Measurements from ENCODE around the gene FBXO45. TPM values are rescaled to one million over a fixed set of nuclear protein-coding genes. Genes with fewer than 3 reads are reported as not detected.
"Not testable (repeated sequence)": the region's sequence is repeated elsewhere in the genome, so short reads cannot be mapped to it uniquely, and the experiment has no call there.

Gene FBXO45
- total RNA-seq, 2 donors from 2014 or later: 14.9 to 15.4 TPM

DNA sequence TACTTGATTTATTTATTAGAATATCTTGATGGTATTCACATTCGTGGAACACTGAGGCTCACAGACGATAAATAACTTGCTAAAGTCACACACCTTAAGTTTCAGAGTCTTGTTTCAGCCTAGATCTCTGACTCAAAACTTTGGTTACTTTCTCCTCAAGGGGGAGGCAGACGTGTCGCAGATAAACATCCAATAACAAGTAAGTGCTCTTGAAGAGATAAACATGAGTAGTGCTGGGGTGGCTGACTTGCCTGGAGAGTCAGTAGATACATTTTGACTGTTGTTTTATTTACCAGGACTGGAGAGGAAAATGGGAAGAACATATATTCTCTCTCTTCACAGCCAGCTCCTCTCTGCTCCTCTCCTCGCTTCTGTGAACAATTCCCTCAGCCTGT, 31.3 kb downstream of the FBXO45 start:
- no peaks in the 10 kb centered on the region for H3K36me3 Mint-ChIP-seq
- H3K27ac Mint-ChIP-seq: no peak overlapping the region
- no peak for DNase-seq (ENCODE audit: low spot score in 2 of 2)
- no peak for ATAC-seq
- H3K9me3 Mint-ChIP-seq: no peaks in the 10 kb centered on the region

DNA sequence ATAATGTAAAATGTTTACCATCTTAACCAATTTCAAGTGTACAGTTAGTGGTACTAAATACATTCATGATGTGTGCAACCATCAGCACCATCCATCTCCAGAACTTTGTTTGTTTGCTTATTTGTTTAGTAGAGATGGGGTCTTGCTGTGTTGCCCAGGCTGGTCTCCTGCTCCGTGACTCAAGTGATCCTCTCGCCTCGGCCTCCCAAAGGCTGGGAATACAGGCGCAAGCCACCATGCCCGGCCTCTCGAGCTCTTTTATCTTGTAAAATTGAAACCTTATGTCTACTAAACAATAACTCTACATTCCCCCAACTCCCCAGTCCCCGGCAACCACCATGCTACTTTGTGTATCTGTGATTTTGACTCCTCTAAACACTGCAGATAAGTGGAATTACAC, 31.9 kb downstream of the FBXO45 start:
- no peak for ATAC-seq
- no peak for DNase-seq (ENCODE audit: low spot score in 2 of 2)
- H3K27ac Mint-ChIP-seq: no peak overlapping the region

DNA sequence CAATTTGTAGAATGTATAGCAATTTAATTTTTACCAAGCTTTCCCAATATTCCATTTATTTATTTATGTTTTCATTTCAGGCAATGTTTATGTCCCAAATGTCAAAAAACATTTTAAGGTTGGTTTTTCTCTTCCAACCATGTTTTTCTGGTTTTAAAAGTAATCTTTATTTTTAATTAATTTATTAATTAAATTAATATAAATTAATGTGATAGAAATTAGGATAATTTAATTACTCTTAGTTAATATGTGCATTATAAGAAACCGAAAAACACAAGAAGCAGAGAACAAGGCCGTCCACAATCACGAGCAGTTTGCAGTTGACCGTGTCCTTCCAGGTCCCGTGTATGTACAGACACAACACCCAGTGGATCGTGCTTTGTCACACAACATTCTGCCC, 34.2 kb downstream of the FBXO45 start:
- no peak for ATAC-seq
- no peaks in the 10 kb centered on the region for H3K36me3 Mint-ChIP-seq
- H3K9me3 Mint-ChIP-seq: no peaks in the 10 kb centered on the region
- H3K27ac Mint-ChIP-seq: no peak overlapping the region
- DNase-seq (ENCODE audit: low spot score in 2 of 2): no peak

More for the DNA sequence above, 31.9 kb downstream of the FBXO45 start:
- Mint-ChIP-seq H3K9me3 (no peaks in the 10 kb centered on the region), H3K36me3 (no peaks in the 10 kb centered on the region)

DNA sequence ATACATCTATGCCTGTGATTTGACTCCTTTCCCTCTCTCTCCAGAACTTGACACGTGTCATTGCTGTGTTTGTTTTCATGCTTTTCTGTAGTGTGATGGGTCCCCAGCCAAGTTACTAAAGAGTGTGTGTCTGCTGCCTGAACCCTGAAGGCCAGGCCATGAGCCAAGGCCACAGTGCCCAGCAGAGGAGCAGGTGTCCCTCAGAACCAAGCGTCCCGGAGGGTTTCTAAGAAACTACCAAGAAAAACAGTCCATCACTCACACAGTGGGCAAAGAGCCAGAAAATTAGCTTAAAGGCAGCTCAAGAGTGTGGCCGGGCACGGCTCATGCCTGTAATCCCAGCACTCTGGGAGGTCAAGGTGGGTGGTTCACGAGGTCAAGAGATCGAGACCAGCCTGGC, 35.2 kb downstream of the FBXO45 start:
- ATAC-seq (no peak), DNase-seq (ENCODE audit: low spot score in 2 of 2) (no peak)
- Mint-ChIP-seq H3K27ac (no peak overlapping the region), H3K36me3 (no peaks in the 10 kb centered on the region), H3K9me3 (no peaks in the 10 kb centered on the region)

DNA sequence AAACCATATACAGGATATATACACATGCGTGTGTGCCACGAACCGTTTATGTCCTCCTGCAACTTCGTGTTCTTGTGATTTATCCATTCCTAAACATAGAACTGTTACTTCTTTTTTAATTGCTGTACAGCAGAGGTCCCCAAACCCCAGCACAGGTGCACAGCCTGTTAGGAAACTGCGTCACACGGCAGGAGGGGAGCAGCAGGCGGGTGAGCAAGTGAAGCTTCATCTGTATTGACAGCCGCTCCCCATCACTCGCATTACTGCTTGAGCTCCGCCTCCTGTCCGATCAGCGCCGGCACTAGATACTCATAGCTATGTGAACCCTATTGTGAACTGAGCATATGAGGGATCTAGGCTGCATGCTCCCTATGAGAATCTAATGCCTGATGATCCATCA, 36.1 kb downstream of the FBXO45 start:
- Mint-ChIP-seq H3K27ac (no peak overlapping the region), H3K36me3 (no peaks in the 10 kb centered on the region), H3K9me3 (no peaks in the 10 kb centered on the region)
- DNase-seq (ENCODE audit: low spot score in 2 of 2) (peak in 1 of 2 donors; percentile 24), ATAC-seq (peak; percentile 43 to 63)

GRCh38 chr3:196608693-196609092, 40.2 kb downstream of the FBXO45 start:
- H3K9me3 Mint-ChIP-seq: no peaks in the 10 kb centered on the region
- no peak for DNase-seq (ENCODE audit: low spot score in 2 of 2)
- H3K27ac Mint-ChIP-seq: peak overlapping the region in 1 of 2 donors; percentile 79
- H3K36me3 Mint-ChIP-seq: no peaks in the 10 kb centered on the region
- ATAC-seq: no peak

DNA sequence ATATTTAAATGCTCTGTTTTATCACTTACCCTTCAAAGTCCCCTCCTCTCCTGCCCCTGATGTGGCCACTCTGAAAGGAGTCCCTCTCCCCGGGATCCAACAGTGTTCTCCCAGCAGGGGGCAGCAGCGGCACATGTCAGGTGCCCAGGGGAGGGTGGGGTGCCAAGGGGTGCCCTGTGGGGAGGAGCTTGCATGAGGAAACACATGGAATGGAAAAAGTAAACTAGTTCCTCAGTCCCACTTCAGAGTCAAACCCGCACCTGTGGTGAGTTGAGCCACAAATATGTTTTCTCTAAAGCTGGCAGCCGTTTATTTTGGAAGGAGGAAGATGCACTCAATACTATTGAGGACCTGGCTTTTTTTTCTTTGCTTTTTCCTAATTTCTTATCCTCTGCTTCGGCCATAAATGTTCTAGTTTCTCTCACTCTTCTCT, 40.9 kb downstream of the FBXO45 start:
- H3K36me3 Mint-ChIP-seq: no peaks in the 10 kb centered on the region
- DNase-seq (ENCODE audit: low spot score in 2 of 2): peak; percentile 87 to 98
- peak; percentile 96 to 97 for ATAC-seq
- no peaks in the 10 kb centered on the region for H3K9me3 Mint-ChIP-seq
- peak overlapping the region; percentile 39 to 79 for H3K27ac Mint-ChIP-seq

DNA sequence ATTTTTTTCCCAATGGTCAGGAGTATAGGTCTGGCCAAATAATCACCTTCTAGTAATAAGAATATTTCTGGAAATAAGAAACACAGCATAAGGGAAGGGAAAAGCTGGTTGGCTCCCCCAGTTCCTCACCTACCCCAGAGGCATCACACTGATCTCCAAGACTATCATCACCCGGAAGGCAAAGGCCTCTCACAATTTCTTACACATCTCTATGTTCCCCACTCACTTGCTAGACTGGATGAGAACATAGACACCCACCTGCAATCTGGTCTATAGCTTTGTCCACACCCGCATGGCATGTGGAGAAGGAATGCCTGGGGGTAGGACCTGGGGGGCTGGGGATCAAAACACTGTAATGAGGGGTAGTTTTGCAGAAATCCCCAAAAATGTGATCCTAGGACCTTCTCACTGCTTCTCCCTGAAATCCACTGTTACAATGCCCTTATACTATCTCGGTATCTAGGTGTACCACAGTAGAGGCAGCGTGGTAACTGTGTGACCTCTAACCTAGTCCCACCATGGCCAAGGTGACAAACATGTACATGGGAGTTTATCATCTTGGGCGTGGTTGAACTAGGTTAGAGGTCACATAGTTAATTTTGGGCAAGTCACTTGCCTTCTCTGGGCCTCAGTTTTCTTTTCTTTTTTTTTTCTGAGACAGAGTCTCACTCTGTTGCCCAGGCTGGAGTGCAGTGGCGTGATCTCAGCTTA, 41.5 kb downstream of the FBXO45 start:
- no peaks in the 10 kb centered on the region for H3K9me3 Mint-ChIP-seq
- peak overlapping the region; percentile 39 to 79 for H3K27ac Mint-ChIP-seq
- no peaks in the 10 kb centered on the region for H3K36me3 Mint-ChIP-seq
- no peak for DNase-seq (ENCODE audit: low spot score in 2 of 2)
- ATAC-seq: no peak

DNA sequence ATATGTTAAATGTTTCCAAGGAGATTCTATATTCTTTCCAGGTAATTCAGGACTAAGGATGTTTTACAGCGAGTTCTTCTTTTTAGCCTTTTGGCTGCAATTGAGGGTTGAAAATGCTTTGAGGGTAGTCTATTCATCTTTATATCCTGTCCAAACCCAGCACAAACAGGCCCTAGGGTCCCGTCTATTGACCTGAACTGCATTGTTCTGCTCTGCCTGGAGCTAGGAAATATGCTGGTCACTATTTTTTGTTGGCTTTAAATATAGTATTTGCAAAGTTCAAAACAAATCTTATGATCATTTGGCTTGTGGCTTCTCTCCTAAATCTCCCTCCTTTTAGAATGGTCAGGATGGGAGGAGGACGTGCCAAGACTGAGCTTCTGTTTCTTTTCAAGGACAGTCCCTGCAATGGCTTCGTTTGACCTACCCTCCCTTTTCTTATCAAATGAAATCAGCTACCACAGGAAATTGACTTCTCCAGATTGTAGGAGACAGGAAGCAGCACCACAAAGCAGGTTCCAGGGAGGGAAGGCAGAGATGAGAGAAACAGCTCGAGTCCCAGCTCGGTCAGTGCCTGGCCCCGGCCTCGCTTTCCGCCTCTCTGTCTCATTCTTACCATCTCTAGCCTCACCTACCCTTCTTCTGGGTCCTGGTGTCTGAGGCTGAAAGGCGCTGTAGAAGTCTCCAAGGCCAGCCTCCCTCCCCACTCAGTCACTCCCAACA, 43.5 kb downstream of the FBXO45 start:
- ATAC-seq (peak in 1 of 2 donors; percentile 35), DNase-seq (ENCODE audit: low spot score in 2 of 2) (no peak)
- peak overlapping the region; percentile 87 to 91 for H3K27ac Mint-ChIP-seq

DNA sequence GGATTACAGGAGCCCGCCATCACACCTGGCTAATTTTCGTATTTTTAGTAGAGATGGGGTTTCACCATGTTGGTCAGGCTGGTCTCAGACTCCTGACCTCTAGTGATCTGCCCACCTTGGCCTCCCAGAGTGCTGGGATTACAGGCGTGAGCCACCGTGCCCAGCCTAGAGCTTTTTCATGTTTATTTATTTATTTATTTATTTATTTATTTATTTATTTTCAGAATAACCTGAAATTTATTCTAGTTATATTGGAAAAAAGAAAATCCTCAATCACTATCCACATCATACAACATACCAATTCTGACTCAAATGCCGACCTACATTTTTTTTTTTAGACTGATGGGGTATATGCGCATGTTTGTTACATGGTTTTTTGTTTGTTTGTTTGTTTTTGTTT, 46.8 kb downstream of the FBXO45 start:
- not testable (repeated sequence) for H3K27ac Mint-ChIP-seq; DNase-seq (ENCODE audit: low spot score in 2 of 2); H3K36me3 Mint-ChIP-seq; H3K9me3 Mint-ChIP-seq; ATAC-seq

More for the DNA sequence above, 43.5 kb downstream of the FBXO45 start:
- Mint-ChIP-seq H3K9me3 (no peaks in the 10 kb centered on the region), H3K36me3 (no peaks in the 10 kb centered on the region)

GRCh38 chr3:196617256-196617655, 48.8 kb downstream of the FBXO45 start:
- Mint-ChIP-seq H3K9me3 (no peaks in the 10 kb centered on the region), H3K36me3 (no peaks in the 10 kb centered on the region), H3K27ac (no peak overlapping the region)
- ATAC-seq (no peak), DNase-seq (ENCODE audit: low spot score in 2 of 2) (no peak)

DNA sequence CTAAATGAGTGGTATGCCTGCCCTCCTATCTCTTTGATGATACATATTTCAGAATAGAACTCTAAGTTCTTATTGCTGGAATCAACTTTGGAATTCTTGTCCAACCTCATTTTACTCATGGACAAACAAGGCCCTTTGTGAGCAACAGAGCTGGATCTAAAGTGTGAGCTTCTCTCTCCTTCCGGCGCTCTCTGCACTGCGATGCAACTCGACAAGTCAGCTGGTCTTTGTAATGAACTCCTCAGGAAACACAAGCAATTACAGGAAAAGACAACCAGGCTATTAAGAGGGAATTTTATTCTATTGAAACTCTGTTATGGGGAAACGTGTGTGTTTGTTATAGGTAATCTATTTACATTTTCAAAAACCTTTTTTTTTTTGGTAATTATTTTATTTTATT, 50.8 kb downstream of the FBXO45 start:
- Mint-ChIP-seq H3K36me3 (peaks cover 0 to under 1% of the 10 kb centered on the region in 2 donors), H3K9me3 (no peaks in the 10 kb centered on the region), H3K27ac (peak overlapping the region; percentile 8 to 51)
- ATAC-seq (no peak), DNase-seq (ENCODE audit: low spot score in 2 of 2) (peak in 1 of 2 donors; percentile 13)

DNA sequence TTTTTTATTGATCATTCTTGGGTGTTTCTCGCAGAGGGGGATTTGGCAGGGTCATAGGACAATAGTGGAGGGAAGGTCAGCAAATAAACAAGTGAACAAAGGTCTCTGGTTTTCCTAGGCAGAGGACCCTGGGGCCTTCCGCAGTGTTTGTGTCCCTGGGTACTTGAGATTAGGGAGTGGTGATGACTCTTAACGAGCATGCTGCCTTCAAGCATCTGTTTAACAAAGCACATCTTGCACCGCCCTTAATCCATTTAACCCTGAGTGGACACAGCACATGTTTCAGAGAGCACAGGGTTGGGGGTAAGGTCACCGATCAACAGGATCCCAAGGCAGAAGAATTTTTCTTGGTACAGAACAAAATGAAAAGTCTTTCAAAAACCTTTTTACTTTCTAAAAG, 51.2 kb downstream of the FBXO45 start:
- H3K27ac Mint-ChIP-seq; DNase-seq (ENCODE audit: low spot score in 2 of 2); H3K9me3 Mint-ChIP-seq; ATAC-seq; H3K36me3 Mint-ChIP-seq: not testable (repeated sequence)

DNA sequence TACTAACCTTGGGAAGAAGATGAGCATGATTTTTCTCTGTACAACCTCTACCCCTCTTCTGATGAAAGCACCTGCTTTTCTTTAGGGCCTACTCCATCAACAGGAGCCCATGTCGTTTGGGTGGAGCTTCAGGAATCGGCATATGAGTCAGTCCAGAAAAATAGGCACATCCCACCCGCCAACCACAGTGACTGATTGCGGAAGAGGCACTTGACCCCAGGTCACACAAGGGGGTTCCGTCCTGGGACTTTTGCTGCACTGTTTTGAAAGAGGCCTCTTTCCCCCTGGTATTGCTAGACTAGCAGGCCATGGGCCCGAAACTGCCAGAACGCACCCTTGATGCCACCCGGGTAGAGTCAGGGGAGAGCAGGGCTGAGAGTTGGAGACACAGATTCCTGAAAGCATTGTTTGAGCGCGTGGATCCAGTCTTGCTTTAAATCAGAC, 51.7 kb downstream of the FBXO45 start:
- DNase-seq (ENCODE audit: low spot score in 2 of 2) (peak in 1 of 2 donors; percentile 30), ATAC-seq (peak; percentile 36 to 40)
- Mint-ChIP-seq H3K27ac (no peak overlapping the region), H3K36me3 (peaks cover 0 to 5% of the 10 kb centered on the region in 2 donors), H3K9me3 (no peaks in the 10 kb centered on the region)

DNA sequence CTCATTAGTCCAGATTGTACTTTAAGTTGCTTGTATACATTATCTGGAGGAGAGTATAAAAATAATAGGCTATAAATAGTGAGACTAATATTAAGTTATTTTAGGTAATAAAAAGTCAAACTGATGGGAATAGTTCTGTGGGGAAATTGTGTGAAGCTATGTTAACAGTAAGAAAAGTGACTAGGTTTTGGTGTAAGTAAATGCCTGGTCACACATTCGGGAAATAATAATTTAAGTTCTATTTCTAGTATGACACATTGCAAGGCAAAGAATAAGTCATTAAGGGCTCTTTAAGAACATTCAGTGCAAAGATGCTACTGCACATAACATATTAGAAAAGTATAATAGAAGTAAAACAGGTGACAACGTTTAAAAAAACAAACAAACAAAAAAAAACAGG, 52.2 kb downstream of the FBXO45 start:
- ATAC-seq (no peak), DNase-seq (ENCODE audit: low spot score in 2 of 2) (no peak)
- Mint-ChIP-seq H3K36me3 (peaks cover 0 to 5% of the 10 kb centered on the region in 2 donors), H3K9me3 (no peaks in the 10 kb centered on the region), H3K27ac (no peak overlapping the region)

GRCh38 chr3:196621611-196622010, 53.2 kb downstream of the FBXO45 start:
- no peak overlapping the region for H3K27ac Mint-ChIP-seq
- H3K9me3 Mint-ChIP-seq: no peaks in the 10 kb centered on the region
- H3K36me3 Mint-ChIP-seq: peaks cover 0 to 5% of the 10 kb centered on the region in 2 donors
- no peak for ATAC-seq
- peak in 1 of 2 donors; percentile 31 for DNase-seq (ENCODE audit: low spot score in 2 of 2)

- DNase-seq (ENCODE audit: low spot score in 2 of 2): peak; percentile 42 to 55
- peak; percentile 84 to 89 for ATAC-seq
- no peaks in the 10 kb centered on the region for H3K9me3 Mint-ChIP-seq
- peak overlapping the region; percentile 74 to 84 for H3K27ac Mint-ChIP-seq
- peaks cover 0 to 5% of the 10 kb centered on the region in 2 donors for H3K36me3 Mint-ChIP-seq
Observed at GRCh38 chr3:196624067-196624790, 55.8 kb downstream of the FBXO45 start.
